Measurements from ENCODE around the gene KRTAP10-3.
"Not testable (repeated sequence)": the region's sequence is repeated elsewhere in the genome, so short reads cannot be mapped to it uniquely, and the experiment has no call there.

The KRTAP10-3 gene, protein sequence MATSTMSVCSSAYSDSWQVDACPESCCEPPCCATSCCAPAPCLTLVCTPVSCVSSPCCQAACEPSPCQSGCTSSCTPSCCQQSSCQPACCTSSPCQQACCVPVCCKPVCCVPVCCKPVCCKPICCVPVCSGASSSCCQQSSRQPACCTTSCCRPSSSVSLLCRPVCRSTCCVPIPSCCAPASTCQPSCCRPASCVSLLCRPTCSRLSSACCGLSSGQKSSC

DNA sequence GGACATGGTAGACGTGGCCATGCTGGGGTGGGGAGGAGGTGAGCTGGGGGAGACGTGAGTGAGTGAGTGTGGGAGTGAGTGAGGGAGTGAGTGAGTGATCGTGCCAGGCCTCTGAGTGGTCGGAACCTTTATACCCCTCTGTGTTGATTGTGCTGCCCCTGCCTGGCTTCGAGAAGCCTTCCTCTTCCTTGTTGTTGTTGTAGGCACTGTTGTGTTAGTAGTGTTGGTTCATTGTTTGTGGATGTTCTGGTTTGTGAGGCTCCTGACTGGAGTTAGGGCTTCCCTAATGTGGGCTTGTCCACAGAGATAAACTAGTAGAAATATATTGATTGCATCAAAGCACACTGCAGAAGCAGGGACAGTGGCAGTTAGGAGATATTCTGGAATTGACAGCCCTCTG is at the start of gene KRTAP10-3:
Gene KRTAP10-3, minus strand, starts transcription at position 101 of the 400 bp plus-strand sequence. Its CDS starts 80 bp downstream, at position 21.
- no peak for DNase-seq

DNA sequence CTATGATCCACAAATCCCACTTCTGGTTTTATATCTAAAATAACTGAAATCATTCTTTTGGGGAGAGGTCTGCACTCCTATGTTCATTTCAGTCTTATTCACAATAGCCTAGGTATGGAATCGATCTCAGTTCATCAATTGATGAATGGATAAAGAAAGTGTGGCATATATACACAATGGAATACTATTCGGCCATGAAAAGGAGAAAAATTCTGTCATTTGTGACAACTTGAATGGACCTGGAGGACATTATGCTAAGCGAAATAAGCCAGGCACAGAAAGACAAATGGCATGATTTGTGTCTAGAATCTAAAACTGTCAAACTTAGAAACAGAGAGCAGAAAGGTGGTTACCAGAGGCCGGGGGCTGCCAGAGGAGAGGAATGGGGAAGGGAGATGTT is 47.9 kb upstream of the KRTAP10-3 start:
- no peak for DNase-seq

DNA sequence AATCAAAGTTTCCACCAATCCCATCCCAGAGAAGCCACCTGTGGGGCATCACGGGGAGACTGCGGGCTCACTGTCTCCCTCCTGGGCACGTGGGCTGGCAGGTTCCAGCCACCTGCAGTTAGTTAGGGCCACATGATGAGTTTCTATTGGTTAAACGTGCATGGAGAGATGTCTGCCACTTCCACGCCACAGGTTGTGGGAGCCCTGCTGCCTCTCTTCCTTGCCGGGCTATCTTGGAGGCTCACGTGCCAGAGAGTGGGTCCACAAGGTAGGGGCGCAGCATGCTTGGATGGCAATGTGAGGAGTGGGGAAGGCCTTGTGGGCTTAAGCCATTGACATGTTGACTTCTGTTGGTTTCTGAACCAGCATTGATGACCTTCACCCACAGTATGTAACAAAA is 45.3 kb upstream of the KRTAP10-3 start:
- DNase-seq, result no peak

DNA sequence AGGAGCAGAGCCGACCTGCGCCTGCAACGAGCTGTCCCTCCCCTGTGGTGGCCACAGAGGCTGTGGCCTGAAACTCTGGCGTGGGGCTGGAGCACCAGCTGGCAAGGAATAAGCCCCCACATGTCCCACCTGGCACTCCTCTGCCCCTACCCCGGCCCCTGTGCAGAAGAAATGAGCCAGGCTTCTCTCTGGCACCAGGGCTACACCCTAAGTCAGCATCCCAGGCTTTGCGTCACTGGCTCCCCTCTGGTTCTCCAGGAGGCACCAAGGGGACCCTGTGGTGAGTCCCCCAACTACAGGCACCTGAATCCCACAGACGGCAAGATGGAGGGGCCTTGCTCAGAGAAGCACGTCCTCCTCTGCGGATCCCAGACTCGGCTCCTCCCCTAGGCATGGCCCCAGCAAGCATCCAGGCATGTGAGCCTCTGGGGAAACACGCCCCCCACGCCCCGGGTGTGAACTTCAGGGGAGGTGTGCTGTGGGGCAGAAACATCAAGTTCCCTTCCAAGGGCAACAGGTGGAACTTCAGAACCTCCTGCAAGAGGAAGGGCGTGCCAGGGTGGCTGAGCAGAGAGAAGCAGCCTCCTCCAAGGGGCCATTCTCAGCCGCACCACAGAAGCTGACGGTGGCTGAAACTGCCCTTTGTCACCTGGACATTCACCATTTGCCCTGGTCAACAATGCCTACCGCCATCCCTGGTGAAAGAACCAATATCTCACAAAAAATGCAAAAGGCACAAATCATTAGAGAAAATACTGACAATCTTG is 44.7 kb upstream of the KRTAP10-3 start:
- no peak for DNase-seq

DNA sequence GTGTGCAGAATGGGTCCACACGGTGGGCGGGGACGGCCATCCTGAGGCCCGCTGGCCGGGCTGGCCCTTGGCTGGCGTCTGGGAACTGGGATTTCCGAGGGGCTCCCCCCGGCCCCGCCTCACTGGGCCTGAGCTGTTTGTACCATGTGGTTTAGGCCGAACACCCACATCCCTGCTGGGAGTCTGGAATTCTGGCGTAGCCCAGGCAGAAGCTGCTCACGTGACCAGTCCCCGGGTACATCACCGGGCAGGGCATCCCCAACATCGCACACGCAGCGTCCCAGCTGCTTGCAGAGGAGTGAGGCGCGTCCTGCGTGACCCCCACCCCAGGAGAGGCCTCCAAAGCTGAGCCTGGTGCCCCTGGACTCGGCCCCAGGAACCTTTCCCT is 43.9 kb upstream of the KRTAP10-3 start:
- no peak for DNase-seq

DNA sequence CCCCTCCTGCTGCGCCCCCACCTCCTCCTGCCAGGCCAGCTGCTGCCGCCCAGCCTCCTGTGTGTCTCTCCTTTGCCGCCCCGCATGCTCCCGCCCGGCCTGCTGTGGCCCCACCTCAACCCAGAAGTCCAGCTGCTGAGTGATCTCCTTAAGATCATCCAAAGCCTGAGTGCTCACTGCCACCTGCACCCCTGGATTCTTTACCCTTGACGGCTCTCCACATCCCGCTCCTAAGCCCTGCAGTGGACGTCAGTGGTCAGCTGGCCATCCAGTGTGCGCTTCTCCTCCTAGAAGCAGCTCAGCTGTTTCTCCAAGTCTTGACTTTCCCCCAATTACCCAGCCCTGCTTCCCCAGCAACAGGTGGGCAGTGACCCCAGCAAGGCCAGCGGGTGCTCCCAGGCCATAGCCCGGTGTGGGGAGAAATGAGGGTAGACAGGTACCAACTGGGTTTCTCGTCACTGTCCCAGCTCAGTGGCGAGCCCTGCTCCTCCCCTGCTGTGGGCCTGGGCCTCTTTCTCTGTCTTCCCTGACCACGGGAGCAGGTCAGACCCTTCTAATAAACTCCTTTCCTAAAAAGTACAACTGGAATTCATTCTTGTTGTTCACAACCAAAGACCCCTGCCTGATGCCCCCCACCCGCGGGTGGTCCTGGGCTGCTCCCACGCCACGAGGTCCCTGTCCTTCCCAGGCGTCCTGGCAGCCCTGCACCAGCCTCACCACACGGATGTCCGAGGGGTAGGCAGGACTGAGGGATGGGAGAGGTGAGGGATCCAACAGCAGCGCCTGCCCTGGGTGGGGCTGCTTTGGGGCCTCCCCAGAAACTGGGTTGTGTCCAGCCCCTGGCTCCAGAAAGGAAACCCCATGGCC is 43.2 kb upstream of the KRTAP10-3 start:
- no peak for DNase-seq

DNA sequence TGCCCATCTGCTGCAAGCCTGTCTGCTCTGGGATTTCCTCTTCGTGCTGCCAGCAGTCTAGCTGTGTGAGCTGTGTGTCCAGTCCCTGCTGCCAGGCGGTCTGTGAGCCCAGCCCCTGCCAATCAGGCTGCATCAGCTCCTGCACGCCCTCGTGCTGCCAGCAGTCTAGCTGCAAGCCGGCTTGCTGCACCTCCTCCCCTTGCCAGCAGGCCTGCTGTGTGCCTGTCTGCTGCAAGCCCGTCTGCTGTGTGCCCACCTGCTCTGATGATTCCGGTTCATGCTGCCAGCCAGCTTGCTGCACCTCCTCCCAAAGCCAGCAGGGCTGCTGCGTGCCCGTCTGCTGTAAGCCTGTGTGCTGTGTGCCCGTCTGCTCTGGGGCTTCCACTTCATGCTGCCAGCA is 42.5 kb upstream of the KRTAP10-3 start:
- DNase-seq, result peak in 1 of 14 donors; percentile 28

DNA sequence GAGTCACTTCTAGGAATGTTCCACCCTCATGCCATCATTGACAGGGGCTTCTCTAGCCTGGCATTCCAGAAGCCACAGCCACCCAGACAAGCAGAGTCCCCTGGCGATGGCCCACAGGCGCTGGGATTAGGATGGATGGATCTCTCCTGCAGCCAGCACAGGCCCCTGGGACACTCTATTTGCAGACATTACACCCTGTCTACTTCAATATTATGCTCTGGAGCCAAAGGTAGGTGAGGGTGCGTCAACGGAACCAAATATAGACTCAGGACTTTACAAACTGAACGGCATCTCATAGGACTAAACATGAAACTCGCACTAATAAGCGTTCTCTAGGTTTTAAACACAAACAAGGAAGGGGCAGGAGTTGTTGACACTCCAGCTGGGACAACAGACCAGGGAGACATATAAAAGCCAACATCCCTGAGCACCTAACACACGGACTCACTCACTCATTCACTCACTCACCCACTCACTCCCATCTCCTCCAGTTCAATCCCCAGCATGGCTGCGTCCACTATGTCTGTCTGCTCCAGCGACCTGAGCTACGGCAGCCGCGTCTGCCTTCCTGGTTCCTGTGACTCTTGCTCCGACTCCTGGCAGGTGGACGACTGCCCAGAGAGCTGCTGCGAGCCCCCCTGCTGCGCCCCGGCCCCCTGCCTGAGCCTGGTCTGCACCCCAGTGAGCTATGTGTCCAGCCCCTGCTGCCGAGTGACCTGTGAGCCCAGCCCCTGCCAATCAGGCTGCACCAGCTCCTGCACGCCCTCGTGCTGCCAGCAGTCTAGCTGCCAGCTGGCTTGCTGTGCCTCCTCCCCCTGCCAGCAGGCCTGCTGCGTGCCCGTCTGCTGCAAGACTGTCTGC is 41.8 kb upstream of the KRTAP10-3 start, which contains the start of gene KRTAP10-7:
Gene KRTAP10-7, plus strand, starts transcription at position 480 of the 861 bp plus-strand sequence. Its CDS starts 25 bp downstream, at position 505.
- DNase-seq, result not testable (repeated sequence)

DNA sequence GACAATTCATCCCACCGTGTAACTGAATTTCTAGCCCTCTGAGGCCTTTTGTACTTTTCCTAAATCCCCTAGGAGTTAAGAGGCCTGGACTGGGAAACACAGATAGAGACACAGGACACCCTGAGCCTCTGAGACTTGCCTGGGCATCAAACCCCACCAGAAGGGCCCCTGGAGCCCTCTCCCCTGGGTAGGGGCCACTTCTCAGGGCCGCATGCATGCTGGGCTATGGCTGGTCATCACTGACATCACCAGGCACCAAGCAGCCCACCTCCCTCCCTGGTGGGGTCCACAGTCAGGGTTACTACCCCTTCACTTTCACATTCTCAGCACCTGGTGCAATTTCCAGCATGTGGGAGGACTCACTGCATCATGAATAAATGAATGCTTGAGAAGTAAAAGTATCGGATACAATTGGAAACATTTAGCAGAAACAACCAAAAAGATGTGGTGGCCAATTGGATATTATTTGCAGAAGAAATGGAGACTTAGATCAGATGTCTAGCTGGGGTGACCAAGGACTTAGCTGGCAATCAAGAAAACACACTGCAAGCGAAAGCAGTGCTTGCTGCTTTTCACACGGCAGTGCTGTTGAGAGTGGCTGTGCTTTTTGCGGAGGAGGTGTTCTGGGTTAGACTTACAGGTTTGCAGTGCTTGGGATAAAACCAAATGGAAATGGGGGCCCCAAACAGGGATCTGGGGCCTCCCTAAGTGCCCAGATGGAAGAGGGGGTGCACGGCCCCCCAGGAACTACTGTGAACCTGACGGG is 40.9 kb upstream of the KRTAP10-3 start:
- DNase-seq, result no peak

DNA sequence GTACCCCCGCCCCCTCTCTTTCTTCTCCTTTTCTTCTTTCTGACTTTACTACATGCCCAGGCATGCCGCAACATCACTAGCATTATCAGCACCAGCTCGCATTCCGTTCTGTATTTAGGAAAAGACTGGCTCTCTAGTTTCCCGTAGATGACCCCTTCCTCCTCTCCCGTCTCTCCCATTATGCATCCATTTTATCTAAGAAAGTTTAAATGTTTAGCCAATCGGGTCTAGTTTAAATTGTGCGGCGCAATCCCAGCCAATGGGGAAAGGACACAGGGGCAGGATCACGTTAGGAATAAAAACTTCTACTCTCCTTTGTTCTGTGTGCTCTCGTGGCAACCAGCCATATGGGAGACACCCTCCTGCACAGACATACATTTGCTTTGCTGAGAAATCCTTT is 39.5 kb upstream of the KRTAP10-3 start:
- no peak for DNase-seq

DNA sequence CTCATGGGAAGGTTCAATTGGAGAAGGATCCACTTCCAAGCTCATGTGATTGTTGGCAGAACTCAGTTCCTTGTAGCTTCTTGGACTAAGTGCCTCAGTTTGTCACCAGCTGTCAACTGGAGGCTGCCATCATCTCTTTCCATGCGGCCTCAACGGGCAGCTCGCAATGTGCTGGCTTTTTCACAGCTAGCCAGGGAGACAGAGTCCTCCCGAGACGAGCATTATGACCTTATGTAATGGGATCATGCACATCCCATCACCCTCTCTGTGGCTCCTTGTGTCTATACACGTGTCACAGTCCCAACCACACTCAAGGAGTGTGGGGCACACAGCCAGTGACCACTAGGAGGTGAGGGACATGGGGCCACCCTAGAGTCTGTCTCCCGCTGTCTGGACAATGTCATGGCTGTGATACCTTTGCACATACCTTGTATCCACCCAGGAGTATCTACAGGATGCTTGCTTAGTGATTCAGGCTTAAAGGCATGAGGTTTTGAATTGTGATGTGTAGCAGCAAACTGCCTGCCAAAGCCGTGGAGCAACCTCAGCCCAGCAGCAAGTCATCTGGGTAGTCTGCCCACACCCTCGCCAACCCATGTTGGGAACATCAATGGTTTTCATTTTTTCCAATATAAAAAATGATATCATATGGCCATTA is 37.6 kb upstream of the KRTAP10-3 start:
- no peak for DNase-seq

DNA sequence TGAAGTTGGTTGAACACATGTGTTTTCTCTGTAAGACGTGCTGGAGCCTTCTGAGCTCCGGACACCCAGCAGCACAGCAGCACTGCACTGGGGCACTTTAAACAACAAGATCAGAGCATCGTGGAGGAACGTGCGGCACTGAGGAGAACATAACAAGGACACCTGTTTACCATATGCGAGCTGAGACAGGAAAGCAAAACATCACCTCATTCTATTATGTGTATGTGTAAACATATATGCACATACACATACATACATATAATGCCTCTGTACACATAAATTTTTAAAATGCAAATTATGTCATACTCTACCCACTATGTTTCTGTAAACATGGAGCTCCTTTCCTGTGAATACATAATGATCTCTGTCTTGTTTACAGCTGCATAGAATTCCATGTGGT is 36.9 kb upstream of the KRTAP10-3 start:
- DNase-seq, result no peak

DNA sequence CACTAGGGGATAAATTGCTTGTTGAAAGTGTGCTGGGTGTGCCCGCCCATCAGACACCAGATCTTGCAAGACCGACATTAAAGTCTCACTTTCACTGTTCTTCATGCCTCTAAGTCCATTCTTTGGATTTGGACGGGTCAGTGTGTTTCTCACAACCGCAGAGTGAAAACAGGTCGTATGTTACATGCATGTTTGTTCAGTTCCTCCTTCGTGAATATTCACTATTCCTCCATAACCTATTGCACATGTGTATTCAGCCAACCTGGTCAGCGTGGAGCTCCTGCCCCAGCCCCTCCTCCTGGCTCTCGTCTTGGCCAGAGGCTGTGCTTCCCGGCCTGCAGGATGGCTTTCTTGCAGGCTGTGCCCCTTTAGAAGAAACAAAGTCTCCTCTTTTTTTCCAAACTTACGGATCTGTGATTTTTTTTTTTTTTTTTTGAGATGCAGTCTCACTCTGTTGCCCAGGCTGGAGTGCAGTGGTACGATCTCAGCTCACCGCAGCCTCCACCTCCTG is 35.9 kb upstream of the KRTAP10-3 start:
- no peak for DNase-seq

DNA sequence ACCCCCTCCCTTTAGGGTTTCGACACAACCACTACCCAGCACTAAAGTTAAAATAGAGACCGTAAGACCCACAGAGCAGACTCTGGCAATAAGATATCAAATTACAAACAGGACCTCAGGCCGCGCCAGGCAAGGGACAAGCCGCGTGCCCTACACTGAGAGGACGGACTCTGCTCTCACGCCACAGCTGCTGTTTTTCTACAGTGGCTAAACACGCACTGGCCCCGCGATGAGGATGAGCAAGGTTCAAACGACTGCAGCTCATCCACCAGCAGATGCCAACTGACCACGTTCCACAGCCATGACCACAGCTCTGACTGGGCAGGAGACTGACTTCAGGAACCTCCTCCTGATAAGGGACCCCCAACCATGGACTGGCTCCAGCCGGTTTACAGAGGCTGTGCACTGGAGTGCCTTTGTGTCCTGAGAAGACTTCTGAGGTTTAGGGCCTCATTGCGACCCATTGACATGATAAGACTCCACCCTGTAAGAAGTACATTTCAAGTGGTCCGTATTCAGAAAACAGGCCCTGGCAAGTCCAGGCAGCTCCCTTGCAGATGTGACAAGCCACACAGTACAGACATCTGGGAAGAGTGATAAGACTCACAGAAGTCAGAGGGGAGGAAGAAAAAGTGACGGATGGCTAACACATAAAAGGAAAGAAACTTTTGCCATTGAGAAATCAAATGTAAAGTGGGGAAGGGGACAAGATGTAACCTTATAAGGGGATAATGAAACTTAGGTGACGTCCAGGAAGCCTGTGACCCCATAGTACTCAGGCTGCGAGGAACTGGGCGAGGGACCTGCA is 35.2 kb upstream of the KRTAP10-3 start:
- no peak for DNase-seq

DNA sequence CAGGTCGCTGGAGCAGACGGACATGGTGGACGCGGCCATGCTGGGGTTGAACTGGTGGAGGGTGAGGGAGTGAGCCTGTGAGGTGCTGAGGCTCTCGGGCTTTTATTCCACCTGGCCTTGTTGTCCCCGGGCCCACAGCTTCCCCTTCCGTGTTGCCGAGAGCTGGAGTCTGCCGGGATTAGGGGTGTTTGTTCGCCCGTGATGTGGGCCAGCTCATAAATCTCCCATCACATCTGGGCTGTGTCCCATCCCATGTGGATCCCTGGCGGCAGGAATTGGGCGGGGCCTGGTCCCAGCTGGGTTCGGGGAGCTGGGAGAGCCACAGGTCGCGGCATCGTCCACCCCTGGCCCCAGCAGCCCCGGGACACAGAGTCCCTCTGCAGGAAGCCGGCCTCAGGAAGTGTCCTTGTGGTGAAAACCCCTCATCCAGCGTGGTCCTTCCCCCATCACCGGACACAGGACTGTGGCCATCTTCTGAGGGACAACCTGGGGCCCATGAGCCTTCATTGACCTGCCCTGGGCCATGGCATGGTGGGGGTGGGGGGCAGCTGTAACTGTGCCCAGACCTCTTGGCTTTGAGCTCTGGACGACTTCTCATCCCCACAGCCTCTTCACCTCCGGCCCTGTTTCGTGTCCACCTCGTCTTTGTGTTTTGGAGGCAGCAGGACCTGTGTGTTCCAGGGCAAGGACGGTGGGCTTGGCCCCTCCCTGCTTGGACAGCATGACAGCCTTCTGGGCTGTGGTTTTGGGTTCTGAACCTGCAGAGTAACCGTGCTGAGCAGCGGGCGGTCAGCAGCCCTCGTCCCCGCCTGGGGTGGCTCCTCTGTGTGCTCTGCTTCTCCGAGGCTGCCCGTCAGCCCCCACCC is 34.1 kb upstream of the KRTAP10-3 start, which contains the start of gene KRTAP10-6:
Gene KRTAP10-6, minus strand, starts transcription at position 60 of the 866 bp plus-strand sequence. Its CDS starts 21 bp downstream, at position 39.
- no peak for DNase-seq

DNA sequence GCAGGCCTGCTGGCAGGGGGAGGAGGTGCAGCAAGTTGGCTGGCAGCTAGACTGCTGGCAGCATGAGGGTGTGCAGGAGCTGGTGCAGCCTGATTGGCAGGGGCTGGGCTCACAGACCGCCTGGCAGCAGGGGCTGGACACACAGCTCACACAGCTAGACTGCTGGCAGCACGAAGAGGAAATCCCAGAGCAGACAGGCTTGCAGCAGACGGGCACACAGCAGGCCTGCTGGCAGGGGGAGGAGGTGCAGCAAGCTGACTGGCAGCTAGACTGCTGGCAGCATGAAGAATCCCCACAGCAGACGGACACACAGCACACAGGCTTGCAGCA is 33.2 kb upstream of the KRTAP10-3 start:
- DNase-seq, result peak in 1 of 14 donors; percentile 53

DNA sequence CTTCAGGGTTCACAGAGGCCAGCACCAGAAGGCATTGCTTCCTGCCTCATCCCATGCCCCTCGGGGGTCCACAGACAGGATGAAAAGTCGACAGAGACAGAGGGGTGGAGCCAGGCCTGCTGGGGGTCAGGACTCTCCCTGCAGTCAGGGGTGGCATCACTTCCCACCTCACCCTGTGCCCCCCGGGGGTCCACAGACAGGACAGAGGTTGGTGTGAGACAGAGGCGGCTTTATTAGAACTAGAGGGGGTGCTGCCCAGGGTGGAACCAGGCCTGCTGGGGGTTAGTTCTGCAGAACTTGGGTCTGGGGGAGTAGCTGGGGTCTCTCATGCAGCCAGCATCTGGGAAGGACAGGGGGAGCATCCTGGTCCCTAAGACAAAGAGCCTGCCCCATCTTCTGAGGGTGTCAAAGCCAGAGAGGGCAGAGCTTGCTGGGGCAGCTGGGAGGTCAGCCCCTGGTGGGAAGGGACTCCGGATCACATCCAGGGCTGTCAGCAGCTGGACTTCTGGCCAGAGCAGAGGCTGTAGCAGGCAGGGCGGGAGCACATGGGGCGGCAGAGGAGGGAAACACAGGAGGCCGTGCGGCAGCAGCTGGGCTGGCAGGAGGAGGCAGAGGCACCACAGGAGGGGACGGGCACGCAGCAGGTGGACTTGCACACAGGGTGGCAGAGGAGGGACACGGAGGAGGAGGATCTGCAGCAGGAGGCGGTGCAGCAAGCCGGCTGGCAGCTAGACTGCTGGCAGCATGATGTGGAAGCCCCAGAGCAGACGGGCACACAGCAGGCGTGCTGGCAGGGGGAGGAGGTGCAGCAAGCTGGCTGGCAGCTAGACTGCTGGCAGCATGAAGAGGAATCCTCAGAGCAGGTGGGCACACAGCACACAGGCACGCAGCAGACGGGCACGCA is 32.6 kb upstream of the KRTAP10-3 start:
- DNase-seq, result peak in 1 of 14 donors; percentile 53

Measured in C1 segment of cervical spinal cord (tissue), 14 donors.